HAP-1 (cell line): Measurements from ENCODE around the gene BHMT2.

Experiments
- DNase-seq, 2 experiments: peaks; one replicate each; pipeline ENCODE4 v3.0.0-alpha.2; 2016 to 2020; ENCODE audit warnings: low spot score in 2 of 2
- H3K27me3 ChIP-seq: fragments of 250-450 bp; sonication (Bioruptor Pico); 2 replicates; pipeline ENCODE4 v1.5.1; 2020; ENCODE audit warnings: low read depth, mild to moderate bottlenecking, moderate library complexity
- H3K36me3 ChIP-seq: fragments of 250-450 bp; sonication (Bioruptor Pico); replicated peaks from 2 replicates; pipeline ENCODE4 v1.5.1; 2020; ENCODE audit warnings: mild to moderate bottlenecking
- H3K4me1 ChIP-seq: fragments of 250-450 bp; sonication (Bioruptor Pico); 2 replicates; pipeline ENCODE4 v1.5.1; 2020; ENCODE audit warnings: mild to moderate bottlenecking
- H3K4me3 ChIP-seq: fragments of 250-450 bp; sonication (Bioruptor Pico); 2 replicates; pipeline ENCODE4 v1.5.1; 2020; ENCODE audit warnings: mild to moderate bottlenecking, moderate library complexity
- H3K9me3 ChIP-seq: fragments of 250-450 bp; sonication (Bioruptor Pico); 2 replicates; pipeline ENCODE4 v1.5.1; 2020; ENCODE audit warnings: mild to moderate bottlenecking, moderate library complexity
- in situ Hi-C: fragments of 300-500 bp; cut with MboI; formaldehyde crosslinking; loops from 3 replicates; pipeline ENCODE4 v1.14.3; 2020; ENCODE audit warnings: low sequenced_read_pairs, inconsistent platforms, mixed read lengths

BHMT2 gene

GRCh38 chr5:79036769-79037168 lies 32.8 kb upstream of the BHMT2 start:
- Histone ChIP-seq H3K9me3 (no peaks in the 10 kb centered on the region), H3K4me3 (no peak overlapping the region), H3K4me1 (no peaks in the 10 kb centered on the region), H3K27me3 (no peaks in the 10 kb centered on the region), H3K36me3 (no peaks in the 10 kb centered on the region)
- no peak for DNase-seq
- in situ Hi-C loops, result no loop called here

DNA sequence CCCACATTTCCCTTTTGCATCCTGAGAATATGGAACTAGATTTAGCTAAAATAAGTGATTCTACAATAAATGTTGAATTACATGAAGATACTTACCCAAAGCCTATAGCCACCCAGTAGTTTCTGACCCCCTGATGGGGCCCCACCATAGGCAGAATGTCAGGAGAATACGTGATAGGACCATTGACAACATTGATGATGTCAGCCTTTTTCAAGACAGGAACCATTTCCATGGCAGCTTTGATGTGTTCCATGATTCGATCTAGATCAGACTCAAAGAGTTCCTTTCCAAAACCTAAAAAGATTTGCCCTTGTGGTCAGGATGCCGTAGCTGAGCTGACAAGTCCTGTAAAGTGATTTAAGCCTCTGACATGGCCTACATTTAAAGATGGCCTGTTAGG lies 27.4 kb upstream of the BHMT2 start:
- H3K27me3 ChIP-seq, result no peaks in the 10 kb centered on the region
- no peaks in the 10 kb centered on the region for H3K9me3 ChIP-seq
- no peaks in the 10 kb centered on the region for H3K36me3 ChIP-seq
- in situ Hi-C loops, result no loop called here
- H3K4me3 ChIP-seq, result no peak overlapping the region
- H3K4me1 ChIP-seq, result no peaks in the 10 kb centered on the region
- no peak for DNase-seq

DNA sequence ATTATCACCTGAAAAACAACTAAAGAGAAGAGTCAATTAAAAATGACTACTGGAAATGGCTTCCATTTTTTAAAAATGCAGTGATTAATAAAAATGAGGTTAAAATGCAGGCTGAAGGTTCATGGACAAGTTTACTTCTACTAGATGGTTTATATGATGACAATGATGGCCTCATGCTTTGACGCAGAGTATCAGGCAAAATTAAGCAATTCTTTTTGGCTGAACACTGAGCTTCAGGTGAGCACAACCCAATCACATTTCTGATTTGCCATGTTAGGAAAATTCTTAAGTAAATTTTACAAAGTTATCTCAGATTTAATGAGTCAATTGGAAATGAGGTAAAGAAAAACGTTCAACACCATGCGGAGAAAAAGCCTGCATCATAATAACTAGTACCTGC lies 22.4 kb upstream of the BHMT2 start:
- no peaks in the 10 kb centered on the region for H3K4me1 ChIP-seq
- H3K9me3 ChIP-seq, result no peaks in the 10 kb centered on the region; the same call in 1 of the 2 replicates
- H3K27me3 ChIP-seq, result peaks cover 2% of the 10 kb centered on the region; the same call in 1 of the 2 replicates
- no peak for DNase-seq
- in situ Hi-C loops, result no loop called here
- H3K4me3 ChIP-seq, result no peak overlapping the region
- H3K36me3 ChIP-seq, result no peaks in the 10 kb centered on the region

DNA sequence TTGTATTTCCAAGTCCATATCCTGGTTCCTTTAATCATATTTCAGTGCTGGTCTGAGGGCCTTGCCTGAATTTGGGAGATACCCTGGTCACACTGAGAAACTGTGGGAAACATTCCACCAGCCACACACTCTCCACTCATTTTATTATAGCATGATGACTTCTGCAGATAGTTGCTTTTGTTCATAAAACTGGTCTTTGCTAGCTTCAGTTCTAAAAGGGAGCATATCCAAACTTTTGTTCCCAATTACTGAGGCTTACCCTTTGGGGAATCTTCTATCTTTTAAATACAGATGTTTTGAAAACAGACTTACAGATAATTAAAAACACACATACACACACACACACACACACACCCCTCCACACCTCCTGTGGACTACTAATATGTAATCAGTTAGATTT lies 21.1 kb upstream of the BHMT2 start:
- H3K36me3 ChIP-seq, result no peaks in the 10 kb centered on the region
- no peaks in the 10 kb centered on the region for H3K4me1 ChIP-seq
- DNase-seq, result no peak
- in situ Hi-C loops, result no loop called here
- H3K4me3 ChIP-seq, result no peak overlapping the region
- H3K9me3 ChIP-seq, result no peaks in the 10 kb centered on the region; the same call in 1 of the 2 replicates
- H3K27me3 ChIP-seq, result peaks cover 2% of the 10 kb centered on the region; the same call in 1 of the 2 replicates

DNA sequence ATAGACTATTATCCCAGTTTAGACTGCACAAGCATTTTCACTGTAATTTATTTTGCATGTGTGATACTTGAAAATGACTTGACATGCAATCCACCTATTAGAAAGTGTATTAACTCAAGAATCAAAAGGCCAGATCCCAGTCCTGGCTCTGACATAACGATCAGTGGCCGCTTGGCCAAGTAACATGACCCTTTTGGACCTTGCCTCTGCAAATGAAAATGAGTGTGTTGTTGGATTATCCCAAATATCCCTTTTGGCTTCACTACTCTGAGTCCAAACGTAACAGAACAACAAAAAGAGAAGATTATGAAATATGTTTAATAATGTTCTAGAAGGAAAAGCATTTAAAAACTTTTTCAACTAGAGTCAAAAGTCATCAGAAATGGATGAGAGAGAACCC lies 19.1 kb upstream of the BHMT2 start:
- Histone ChIP-seq H3K4me3 (no peak overlapping the region), H3K9me3 (no peaks in the 10 kb centered on the region; the same call in 1 of the 2 replicates), H3K36me3 (no peaks in the 10 kb centered on the region), H3K27me3 (peaks cover 2% of the 10 kb centered on the region; the same call in 1 of the 2 replicates), H3K4me1 (no peaks in the 10 kb centered on the region)
- DNase-seq, result no peak
- in situ Hi-C loops, result no loop called here

DNA sequence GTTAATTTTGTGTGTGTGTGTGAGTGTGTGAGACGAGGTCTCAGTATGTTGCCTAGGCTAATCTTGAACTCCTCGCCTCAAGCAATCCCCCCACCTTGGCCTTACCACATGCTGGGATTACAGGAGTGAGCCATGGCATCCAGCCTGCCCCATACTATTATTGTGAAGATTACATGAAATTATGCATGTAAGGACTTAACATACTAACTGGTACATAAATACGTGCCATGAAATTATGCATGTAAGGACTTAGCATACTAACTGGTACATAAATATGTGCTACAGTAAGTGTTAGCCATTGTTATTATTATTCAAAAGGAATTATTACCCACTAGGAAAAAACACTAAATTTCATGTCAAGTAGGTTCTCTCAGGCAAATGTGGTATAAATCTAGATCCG lies 16.2 kb upstream of the BHMT2 start:
- Histone ChIP-seq H3K9me3 (no peaks in the 10 kb centered on the region; the same call in 1 of the 2 replicates), H3K27me3 (no peaks in the 10 kb centered on the region), H3K4me1 (no peaks in the 10 kb centered on the region), H3K4me3 (no peak overlapping the region), H3K36me3 (no peaks in the 10 kb centered on the region)
- in situ Hi-C loops, result no loop called here
- DNase-seq, result no peak

- H3K4me1 ChIP-seq, result no peaks in the 10 kb centered on the region
- H3K36me3 ChIP-seq, result no peaks in the 10 kb centered on the region
- DNase-seq, result no peak
- in situ Hi-C loops, result no loop called here
- no peaks in the 10 kb centered on the region; the same call in 1 of the 2 replicates for H3K27me3 ChIP-seq
- no peak overlapping the region for H3K4me3 ChIP-seq
- H3K9me3 ChIP-seq, result no peaks in the 10 kb centered on the region; the same call in 1 of the 2 replicates
These were observed 14.6 kb upstream of the BHMT2 start for GRCh38 chr5:79055017-79055416.

- H3K4me1 ChIP-seq, result no peaks in the 10 kb centered on the region
- H3K9me3 ChIP-seq, result no peaks in the 10 kb centered on the region; the same call in 1 of the 2 replicates
- no peak overlapping the region for H3K4me3 ChIP-seq
- in situ Hi-C loops, result no loop called here
- H3K36me3 ChIP-seq, result no peaks in the 10 kb centered on the region
- H3K27me3 ChIP-seq, result no peaks in the 10 kb centered on the region; the same call in 1 of the 2 replicates
- no peak for DNase-seq
These were observed 12.7 kb upstream of the BHMT2 start for GRCh38 chr5:79056847-79057246.

DNA sequence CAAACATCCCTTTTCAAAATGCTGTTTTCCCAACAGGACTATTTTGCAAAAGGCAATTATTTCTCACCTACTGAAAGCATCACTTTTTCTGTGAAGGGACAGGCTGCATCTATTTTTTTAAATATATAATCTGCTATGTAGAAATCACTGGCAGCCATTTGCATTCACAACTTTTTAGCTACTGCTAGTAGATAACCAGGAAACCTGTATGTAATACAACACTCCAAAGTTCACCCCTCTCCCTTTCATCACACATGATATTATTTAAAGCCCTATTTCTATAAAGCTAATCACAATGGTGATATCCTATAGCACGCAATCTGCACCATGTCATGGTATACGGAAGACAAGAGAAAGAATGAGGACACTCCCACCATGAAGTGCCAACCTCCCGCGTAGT lies 9.9 kb upstream of the BHMT2 start:
- H3K9me3 ChIP-seq, result no peaks in the 10 kb centered on the region
- no peak overlapping the region for H3K4me3 ChIP-seq
- H3K27me3 ChIP-seq, result no peaks in the 10 kb centered on the region; the same call in 1 of the 2 replicates
- no peaks in the 10 kb centered on the region for H3K36me3 ChIP-seq
- H3K4me1 ChIP-seq, result no peaks in the 10 kb centered on the region
- DNase-seq, result no peak
- in situ Hi-C loops, result no loop called here

DNA sequence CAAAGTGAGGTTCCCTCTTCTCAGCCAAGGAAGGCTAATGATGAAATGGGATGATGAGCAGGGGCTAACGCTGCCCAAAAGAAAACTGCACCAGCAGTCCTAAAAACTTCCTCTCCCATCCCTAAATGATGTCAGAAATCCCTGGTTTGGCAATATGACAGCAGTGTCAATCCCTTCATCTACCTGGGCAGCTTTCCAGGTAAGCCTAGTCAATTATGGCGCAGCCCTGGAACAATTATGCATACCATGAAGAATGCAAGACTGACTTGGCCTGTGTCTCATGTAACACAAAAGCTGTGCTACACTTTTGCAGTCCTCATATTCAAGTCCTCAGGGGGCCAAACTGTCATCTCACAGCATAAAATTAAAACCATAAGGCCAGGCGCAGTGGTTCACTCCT lies 7.1 kb upstream of the BHMT2 start:
- no peak for DNase-seq
- Histone ChIP-seq H3K4me3 (no peak overlapping the region), H3K36me3 (no peaks in the 10 kb centered on the region), H3K9me3 (no peaks in the 10 kb centered on the region), H3K27me3 (no peaks in the 10 kb centered on the region; the same call in 1 of the 2 replicates), H3K4me1 (no peaks in the 10 kb centered on the region)
- in situ Hi-C loops, result no loop called here

- H3K4me1 ChIP-seq, result no peaks in the 10 kb centered on the region
- H3K4me3 ChIP-seq, result no peak overlapping the region
- DNase-seq, result no peak
- H3K9me3 ChIP-seq, result no peaks in the 10 kb centered on the region
- no peaks in the 10 kb centered on the region for H3K27me3 ChIP-seq
- H3K36me3 ChIP-seq, result no peaks in the 10 kb centered on the region
- in situ Hi-C loops, result no loop called here
These were observed 742 bp downstream of the BHMT2 start for GRCh38 chr5:79070350-79070667.

GRCh38 chr5:79074641-79075040 lies 5.1 kb downstream of the BHMT2 start:
- DNase-seq, result no peak
- in situ Hi-C loops, result no loop called here

DNA sequence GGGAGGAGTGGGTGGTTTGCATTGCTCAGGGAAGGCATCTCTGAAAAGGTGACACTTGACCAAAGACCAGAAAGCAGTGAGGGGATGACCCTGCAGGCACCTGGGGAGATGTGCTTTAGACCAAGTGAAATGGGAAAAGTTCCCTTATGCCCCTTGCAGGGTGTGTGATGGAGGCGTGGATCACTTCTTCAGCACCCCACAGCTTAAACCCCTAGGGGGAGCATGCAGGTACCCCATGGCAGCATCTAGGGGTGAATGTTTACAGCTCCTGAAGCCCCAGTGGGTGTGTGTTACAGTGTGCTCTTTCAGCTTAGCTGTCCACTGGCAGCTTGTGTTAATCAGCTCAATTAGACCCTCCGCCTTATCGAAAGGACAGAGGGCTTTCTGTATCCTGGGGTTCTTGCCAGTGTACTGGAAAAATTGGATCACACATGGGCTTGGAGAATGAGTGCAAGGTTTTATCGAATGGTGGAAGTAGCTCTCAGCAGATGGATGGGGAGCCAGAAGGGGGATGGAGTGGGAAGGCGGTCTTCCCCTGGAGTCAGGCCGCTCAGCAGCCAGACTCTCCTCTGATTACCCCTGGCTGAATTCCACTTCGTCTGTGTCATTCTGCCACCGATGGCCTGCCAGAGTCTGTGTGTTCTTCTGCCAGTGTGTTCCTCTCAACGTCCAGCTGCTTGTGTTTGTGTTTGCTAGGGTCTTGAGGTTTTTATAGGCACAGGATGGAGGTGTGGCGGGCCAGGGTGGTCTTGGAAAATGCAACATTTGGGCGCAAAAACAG lies 6.3 kb downstream of the BHMT2 start:
- H3K36me3 ChIP-seq, result no peaks in the 10 kb centered on the region
- no peak overlapping the region for H3K4me3 ChIP-seq
- in situ Hi-C loops, result no loop called here
- H3K9me3 ChIP-seq, result no peaks in the 10 kb centered on the region
- DNase-seq, result no peak
- H3K4me1 ChIP-seq, result no peaks in the 10 kb centered on the region
- H3K27me3 ChIP-seq, result no peaks in the 10 kb centered on the region

More at GRCh38 chr5:79074641-79075040, 5.1 kb downstream of the BHMT2 start:
- no peaks in the 10 kb centered on the region for H3K4me1 ChIP-seq
- H3K27me3 ChIP-seq, result no peaks in the 10 kb centered on the region
- no peaks in the 10 kb centered on the region for H3K36me3 ChIP-seq
- H3K9me3 ChIP-seq, result no peaks in the 10 kb centered on the region
- no peak overlapping the region for H3K4me3 ChIP-seq

DNA sequence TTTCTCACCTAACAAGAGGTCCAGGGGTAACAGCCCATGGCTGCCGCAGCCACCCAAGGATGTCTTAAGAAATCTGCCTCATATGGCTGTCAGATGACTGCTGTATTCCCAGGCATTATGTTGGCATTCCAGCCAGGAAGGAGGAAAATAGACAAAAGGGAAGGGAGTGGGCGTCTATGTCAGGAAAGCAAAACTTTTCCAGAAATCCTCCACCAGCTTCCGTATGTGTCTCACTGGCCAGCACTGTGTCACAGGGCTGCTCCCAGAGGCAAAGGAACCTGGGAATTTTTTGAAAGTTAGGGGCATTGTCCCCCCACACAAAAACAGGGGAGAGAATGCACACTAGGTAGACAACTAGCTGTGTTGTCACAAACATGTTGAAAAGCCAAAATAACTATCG lies 7.3 kb downstream of the BHMT2 start:
- Histone ChIP-seq H3K4me3 (no peak overlapping the region), H3K27me3 (no peaks in the 10 kb centered on the region), H3K36me3 (no peaks in the 10 kb centered on the region), H3K9me3 (no peaks in the 10 kb centered on the region), H3K4me1 (no peaks in the 10 kb centered on the region)
- no peak for DNase-seq
- in situ Hi-C loops, result no loop called here
